ENCODE data around the gene ZFP57. TPM values are rescaled to one million over a fixed set of nuclear protein-coding genes. Genes with fewer than 3 reads are reported as not detected.

The ZFP57 gene
- 6.0 to 6.4 TPM (median 6.2 TPM) in 3 replicates for total RNA-seq (2021)
- percentile 73 among the genes with signal in this experiment for Bru-seq, nascent RNA
- long read RNA-seq, experiment 1, partial matches to known transcripts = 4 of 32 reads
- long read RNA-seq, experiment 1, other reads (novel, unspliced or antisense) = 25 of 32 reads
- long read RNA-seq, experiment 2, partial matches to known transcripts = 1 of 6 reads
- long read RNA-seq, experiment 2, other reads (novel, unspliced or antisense) = 4 of 6 reads
- long read RNA-seq, experiment 3, partial matches to known transcripts = 0 of 4 reads
- long read RNA-seq, experiment 3, other reads (novel, unspliced or antisense) = 3 of 4 reads

DNA sequence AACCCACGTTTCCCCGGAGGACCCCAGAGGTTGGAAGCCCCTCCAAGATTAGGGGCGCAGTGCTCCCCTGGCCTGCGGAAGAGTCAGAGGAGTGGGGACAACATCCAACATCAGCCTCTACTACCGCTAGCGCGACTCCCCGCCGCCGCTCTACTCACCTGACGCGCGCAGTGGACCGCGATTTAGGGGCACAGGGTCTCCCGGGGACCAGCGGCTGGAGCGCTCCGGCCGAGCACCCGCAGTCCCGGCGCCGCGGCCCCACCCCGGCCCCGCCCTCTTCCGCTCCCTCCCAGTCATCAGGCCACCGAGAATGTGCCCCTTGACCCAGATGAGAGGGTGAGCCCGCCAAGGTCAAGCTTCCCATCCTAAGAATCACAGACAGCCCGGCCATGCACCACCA lies at the start of gene ZFP57:
TSS of gene ZFP57 (minus strand) at position 249 of the 400 bp plus-strand sequence. CDS start 4,149 bp downstream, outside the sequence.
- Mint-ChIP-seq H3K27me3 (ENCODE audit: low read depth) (peaks cover 5% of the 10 kb centered on the region; the same call in 1 of the 2 replicates), H3K4me3 (peak within 1 kb of the TSS; percentile 59), H3K4me1 (peaks cover 56% of the 10 kb centered on the region), H3K27ac (peak within 1 kb of the TSS; percentile 72), H3K9me3 (peaks cover 11% of the 10 kb centered on the region), H3K36me3 (peaks cover 8% of the 10 kb centered on the region)
- no peak for DNase-seq (ENCODE audit: low spot score)
- POLR2A ChIA-PET = interaction anchor here (2.7 kb wide), 1 partner anchor 31 kb away, joined by 8 read pairs; no protein-coding TSS in a partner anchor
- ATAC-seq = no peak
- CTCF ChIA-PET = interaction anchor here (0.7 to 12.4 kb wide), 4 partner anchors 14 to 41 kb away, joined by 3 to 405 read pairs (median 13); no protein-coding TSS in a partner anchor
- TF ChIP-seq ZNF416 (CRISPR knock-in tag; IDR thresholded peaks at IDR 0.05) (no peak), TCF7 (CRISPR knock-in tag; IDR thresholded peaks at IDR 0.05; ENCODE audit: low read depth) (no peak), NR1H2 (CRISPR knock-in tag; IDR thresholded peaks at IDR 0.05) (no peak), JUN (CRISPR knock-in tag; IDR thresholded peaks at IDR 0.05) (no peak), ZNF263 (CRISPR knock-in tag; IDR thresholded peaks at IDR 0.05; ENCODE audit: low read depth) (no peak), ATF1 (CRISPR knock-in tag; IDR thresholded peaks at IDR 0.05) (no peak), RORB (CRISPR knock-in tag; IDR thresholded peaks at IDR 0.05) (no peak), SP1 (CRISPR knock-in tag; conservative IDR thresholded peaks at IDR 0.05) (no peak), SMAD3 (CRISPR knock-in tag; IDR thresholded peaks at IDR 0.05; ENCODE audit: borderline replicate concordance) (no peak), FOXJ3 (CRISPR knock-in tag; IDR thresholded peaks at IDR 0.05; ENCODE audit: borderline replicate concordance) (no peak), SOX15 (CRISPR knock-in tag; IDR thresholded peaks at IDR 0.05) (no peak)
- TF ChIP-seq, protein P1, sequence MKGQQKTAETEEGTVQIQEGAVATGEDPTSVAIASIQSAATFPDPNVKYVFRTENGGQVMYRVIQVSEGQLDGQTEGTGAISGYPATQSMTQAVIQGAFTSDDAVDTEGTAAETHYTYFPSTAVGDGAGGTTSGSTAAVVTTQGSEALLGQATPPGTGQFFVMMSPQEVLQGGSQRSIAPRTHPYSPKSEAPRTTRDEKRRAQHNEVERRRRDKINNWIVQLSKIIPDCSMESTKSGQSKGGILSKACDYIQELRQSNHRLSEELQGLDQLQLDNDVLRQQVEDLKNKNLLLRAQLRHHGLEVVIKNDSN (CRISPR knock-in tag; IDR thresholded peaks at IDR 0.05) = no peak
- TF ChIP-seq, protein P2, sequence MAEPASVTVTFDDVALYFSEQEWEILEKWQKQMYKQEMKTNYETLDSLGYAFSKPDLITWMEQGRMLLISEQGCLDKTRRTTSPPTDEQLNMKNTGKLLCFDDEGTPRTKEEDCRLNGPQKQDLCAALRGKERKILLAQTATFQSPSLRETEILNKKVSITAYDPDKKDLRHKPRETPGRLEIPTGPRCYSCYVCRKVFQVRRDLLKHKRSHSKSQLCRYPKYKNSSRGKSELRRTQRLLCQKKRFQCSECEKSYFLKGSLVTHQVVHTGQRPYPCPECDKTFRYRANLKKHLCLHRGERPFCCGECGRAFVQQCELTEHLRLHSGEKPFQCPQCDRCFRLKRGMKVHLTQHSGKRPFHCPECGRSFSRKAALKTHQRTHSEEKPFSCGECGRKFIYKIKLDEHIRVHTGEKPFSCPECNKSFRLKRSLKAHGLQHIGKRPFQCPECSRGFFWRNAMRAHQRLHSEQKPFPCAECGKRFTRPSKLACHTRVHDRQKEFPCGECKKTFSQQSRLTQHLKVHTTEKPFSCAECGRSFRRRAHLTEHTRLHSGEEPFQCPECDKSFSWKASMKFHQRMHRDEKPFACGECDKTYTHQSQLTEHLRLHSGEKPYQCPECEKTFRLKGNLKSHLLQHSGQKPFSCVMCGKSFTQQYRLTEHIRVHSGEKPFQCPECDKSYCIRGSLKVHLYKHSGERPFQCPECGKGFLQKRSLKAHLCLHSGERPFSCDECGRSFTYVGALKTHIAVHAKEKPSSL (CRISPR knock-in tag; conservative IDR thresholded peaks at IDR 0.05) = no peak
- TF ChIP-seq, protein P3, sequence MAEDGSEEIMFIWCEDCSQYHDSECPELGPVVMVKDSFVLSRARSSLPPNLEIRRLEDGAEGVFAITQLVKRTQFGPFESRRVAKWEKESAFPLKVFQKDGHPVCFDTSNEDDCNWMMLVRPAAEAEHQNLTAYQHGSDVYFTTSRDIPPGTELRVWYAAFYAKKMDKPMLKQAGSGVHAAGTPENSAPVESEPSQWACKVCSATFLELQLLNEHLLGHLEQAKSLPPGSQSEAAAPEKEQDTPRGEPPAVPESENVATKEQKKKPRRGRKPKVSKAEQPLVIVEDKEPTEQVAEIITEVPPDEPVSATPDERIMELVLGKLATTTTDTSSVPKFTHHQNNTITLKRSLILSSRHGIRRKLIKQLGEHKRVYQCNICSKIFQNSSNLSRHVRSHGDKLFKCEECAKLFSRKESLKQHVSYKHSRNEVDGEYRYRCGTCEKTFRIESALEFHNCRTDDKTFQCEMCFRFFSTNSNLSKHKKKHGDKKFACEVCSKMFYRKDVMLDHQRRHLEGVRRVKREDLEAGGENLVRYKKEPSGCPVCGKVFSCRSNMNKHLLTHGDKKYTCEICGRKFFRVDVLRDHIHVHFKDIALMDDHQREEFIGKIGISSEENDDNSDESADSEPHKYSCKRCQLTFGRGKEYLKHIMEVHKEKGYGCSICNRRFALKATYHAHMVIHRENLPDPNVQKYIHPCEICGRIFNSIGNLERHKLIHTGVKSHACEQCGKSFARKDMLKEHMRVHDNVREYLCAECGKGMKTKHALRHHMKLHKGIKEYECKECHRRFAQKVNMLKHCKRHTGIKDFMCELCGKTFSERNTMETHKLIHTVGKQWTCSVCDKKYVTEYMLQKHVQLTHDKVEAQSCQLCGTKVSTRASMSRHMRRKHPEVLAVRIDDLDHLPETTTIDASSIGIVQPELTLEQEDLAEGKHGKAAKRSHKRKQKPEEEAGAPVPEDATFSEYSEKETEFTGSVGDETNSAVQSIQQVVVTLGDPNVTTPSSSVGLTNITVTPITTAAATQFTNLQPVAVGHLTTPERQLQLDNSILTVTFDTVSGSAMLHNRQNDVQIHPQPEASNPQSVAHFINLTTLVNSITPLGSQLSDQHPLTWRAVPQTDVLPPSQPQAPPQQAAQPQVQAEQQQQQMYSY (CRISPR knock-in tag; IDR thresholded peaks at IDR 0.05) = no peak
- TF ChIP-seq, protein P4, sequence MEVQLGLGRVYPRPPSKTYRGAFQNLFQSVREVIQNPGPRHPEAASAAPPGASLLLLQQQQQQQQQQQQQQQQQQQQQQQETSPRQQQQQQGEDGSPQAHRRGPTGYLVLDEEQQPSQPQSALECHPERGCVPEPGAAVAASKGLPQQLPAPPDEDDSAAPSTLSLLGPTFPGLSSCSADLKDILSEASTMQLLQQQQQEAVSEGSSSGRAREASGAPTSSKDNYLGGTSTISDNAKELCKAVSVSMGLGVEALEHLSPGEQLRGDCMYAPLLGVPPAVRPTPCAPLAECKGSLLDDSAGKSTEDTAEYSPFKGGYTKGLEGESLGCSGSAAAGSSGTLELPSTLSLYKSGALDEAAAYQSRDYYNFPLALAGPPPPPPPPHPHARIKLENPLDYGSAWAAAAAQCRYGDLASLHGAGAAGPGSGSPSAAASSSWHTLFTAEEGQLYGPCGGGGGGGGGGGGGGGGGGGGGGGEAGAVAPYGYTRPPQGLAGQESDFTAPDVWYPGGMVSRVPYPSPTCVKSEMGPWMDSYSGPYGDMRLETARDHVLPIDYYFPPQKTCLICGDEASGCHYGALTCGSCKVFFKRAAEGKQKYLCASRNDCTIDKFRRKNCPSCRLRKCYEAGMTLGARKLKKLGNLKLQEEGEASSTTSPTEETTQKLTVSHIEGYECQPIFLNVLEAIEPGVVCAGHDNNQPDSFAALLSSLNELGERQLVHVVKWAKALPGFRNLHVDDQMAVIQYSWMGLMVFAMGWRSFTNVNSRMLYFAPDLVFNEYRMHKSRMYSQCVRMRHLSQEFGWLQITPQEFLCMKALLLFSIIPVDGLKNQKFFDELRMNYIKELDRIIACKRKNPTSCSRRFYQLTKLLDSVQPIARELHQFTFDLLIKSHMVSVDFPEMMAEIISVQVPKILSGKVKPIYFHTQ (CRISPR knock-in tag; IDR thresholded peaks at IDR 0.05) = no peak
- TF ChIP-seq, protein P5, sequence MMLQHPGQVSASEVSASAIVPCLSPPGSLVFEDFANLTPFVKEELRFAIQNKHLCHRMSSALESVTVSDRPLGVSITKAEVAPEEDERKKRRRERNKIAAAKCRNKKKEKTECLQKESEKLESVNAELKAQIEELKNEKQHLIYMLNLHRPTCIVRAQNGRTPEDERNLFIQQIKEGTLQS (CRISPR knock-in tag; conservative IDR thresholded peaks at IDR 0.05) = no peak

Measured in WTC11 (cell line).